HG02571 (cell line): ENCODE results near the gene PSMB11.
A peak's percentile ranks its signal among the peaks of the same experiment; 100 is the strongest.
"Not testable (repeated sequence)": the region's sequence is repeated elsewhere in the genome, so short reads cannot be mapped to it uniquely, and the experiment has no call there.

Experiments
- ATAC-seq: cut with Tn5 transposase; IDR thresholded peaks from one replicate; pipeline ENCODE4 v1.9.1; 2021; ENCODE audit warnings: mild to moderate bottlenecking, moderate library complexity; ENCODE audit not compliant: unreplicated experiment

The PSMB11 gene, protein sequence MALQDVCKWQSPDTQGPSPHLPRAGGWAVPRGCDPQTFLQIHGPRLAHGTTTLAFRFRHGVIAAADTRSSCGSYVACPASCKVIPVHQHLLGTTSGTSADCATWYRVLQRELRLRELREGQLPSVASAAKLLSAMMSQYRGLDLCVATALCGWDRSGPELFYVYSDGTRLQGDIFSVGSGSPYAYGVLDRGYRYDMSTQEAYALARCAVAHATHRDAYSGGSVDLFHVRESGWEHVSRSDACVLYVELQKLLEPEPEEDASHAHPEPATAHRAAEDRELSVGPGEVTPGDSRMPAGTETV

DNA sequence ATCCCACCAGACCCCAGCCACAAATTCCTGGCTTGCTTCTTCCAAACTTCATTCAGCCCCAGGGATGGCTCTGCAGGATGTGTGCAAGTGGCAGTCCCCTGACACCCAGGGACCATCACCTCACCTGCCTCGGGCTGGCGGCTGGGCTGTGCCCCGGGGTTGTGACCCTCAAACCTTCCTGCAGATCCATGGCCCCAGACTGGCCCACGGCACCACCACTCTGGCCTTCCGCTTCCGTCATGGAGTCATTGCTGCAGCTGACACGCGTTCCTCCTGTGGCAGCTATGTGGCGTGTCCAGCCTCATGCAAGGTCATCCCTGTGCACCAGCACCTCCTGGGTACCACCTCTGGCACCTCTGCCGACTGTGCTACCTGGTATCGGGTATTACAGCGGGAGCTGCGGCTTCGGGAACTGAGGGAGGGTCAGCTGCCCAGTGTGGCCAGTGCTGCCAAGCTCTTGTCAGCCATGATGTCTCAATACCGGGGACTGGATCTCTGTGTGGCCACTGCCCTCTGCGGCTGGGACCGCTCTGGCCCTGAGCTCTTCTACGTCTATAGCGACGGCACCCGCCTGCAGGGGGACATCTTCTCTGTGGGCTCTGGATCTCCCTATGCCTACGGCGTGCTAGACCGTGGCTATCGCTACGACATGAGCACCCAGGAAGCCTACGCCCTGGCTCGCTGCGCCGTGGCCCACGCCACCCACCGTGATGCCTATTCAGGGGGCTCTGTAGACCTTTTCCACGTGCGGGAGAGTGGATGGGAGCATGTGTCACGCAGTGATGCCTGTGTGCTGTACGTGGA lies at the start of gene PSMB11:
PSMB11 (plus strand) TSS at position 51 of the 804 bp plus-strand sequence; CDS start at position 65, 14 bp downstream.
- ATAC-seq: no peak

DNA sequence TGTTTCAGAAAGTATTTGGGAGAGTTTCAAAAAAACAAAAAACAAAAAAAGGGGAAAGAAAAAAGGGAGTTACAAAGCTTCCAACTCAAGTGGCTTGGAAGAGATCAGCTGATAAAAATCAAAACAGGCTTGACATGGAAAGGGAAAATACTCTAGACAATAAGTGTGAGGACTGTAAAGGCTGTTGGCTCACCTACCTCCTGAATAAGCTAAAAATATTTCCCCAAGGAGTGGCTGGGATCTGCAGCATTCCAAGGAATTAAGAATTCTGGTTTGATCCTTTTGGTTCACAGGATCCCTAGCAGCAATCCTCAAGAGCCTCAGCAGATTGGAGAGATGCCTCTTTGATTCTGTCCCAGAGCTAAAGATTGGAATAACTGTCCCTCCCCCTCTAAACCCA lies 48.5 kb upstream of the PSMB11 start:
- ATAC-seq: no peak

DNA sequence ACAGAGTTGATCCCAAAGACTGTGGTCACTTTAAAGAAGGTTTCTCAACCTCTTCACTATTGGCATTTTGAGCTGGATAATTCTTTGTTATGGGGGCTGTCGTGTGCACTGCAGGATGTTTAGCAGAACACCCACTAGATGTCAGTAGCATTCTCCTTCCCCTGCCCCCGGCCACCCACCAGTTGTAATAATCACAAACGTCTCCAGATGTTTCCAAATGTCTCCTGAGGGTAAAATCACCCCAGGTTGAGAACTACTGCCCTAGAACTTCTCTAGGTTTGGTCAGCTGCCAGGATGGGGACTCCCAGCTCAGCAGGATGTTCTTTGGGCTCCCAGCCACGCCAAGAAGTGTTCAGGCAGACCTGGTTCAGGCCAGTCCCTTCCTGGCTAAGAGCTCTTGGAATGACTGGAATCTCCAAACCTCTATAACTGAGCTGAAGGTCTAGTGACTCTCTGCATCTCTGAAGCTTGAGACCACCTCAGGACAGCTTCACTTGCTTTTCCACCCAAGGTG lies 47.2 kb upstream of the PSMB11 start:
- ATAC-seq: no peak

DNA sequence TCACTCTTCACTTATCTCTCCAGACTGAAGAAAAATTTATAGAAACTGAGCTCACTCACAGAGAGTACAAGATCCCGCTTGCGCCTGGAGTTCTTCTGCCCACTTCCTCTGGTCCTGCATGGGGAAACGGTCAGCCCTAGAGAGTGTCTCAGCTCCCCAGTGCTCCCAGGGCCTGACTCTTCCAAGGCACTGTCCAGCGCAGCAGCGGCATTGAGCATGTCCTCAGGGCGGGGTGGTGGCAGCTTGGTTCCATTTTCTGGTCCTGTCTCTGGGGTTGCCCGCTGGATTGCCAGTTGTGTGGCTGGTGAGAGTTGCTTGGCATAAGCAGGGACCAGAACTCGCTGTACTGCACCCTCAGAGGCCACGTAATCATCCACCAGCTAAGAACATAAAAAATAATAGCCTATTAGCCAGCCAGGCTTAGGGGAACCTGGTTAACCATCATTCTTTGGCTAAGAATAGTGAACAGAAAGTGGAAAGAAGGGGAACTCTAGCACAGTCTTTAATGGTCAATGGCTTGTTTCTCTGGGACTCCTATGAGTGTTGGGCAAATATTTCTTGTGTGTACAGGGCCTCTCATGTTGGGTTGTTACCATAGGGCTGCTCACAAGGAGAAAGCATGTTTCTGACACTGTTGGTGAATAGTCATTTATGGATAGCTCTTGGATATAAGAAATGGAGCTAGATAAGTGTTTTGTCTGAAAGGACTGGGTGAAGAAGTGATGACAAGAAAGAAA lies 46.0 kb upstream of the PSMB11 start:
- no peak for ATAC-seq

DNA sequence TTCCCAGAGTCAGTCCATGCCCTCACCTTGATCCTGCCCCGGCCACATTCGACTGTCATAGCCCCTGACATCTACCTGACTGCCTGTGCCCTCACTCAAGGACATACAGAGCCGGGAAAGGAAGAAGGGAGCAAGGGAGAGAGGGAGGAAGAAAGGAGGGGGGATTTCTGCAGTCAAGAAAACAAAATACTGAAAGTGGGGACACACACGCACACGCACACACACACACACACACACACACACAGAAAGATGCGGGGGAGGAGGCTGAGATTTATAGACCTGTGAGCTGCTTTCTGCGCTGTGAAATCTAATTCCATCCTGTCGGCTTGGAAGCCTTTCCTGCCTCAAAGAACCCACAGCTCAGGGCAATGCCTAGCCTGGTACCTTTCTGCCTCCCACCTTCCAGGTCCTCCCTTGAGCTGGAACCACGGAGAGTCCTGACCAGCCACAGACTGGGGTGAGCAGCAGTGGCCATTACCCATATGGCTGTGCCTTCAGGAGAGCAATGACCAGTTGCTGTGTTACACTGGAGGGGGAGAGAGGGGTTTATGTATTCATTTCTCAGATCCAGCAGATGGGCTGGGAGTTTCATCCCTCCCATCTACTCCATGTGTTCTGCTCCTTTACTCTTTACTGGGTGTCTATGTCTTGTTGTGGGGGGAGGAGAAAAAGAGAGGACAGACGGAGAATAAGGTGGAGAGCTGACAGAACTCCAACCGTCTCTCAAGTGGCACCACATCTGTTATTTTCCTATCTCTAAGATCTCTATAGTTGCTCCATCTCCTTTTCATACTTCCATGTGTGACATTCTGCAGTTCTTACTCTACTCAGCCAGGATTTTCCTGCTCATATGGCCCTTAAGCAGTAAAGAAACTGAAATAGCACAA lies 45.0 kb upstream of the PSMB11 start:
- no peak for ATAC-seq

- ATAC-seq: no peak
Measured at GRCh38 chr14:22997676-22998323, 44.2 kb upstream of the PSMB11 start.

DNA sequence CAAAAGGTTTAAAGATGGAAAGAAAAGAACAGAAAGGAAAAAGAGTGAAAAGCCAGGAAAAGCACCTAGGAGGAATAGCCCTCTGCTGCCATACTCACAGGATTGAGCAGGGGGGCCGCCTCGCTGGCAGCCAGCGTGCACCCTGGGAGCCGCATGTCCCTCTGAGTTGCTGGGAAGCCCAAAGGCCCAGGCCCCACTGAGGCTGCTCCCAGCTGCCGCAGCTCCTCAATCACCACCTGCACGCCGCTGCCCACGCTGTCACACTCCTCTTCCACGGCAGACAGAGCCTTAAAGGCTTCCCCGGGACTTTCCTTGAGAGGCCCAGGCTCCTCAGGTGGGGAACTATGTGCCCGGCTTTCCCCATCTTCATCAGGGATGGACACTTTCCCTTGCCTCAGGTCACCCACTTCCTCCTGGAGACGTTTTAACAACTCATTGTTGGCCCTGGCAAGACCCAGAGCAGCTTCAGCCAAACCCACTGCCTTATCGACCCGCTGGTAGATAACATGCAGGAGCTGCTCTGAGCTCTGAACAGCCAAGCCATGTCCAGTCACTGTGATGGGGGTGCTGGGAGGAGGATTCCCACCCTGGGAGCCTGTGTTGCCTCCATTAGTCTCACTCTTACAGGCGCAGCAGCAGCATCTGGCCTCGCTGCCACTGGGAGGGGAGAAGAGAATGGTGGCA lies 43.5 kb upstream of the PSMB11 start:
- ATAC-seq: no peak

DNA sequence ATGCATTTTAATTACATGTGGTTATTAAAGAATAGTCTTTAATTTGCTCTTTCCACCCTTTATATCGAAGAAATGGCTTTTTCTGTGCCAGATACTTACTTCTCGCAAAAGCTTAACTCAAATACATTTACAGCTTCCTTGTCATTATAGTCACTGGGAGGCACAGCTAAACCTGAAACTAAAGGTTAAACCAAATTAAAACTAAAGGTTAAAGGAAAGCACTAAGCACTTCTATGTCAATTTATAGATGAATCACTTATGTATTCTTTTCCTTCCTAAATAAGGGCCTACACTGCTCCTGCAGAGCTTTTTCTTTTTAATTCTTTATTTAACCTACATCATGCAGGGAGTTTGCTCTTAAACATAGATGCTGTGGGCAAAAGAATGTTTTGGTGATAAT lies 41.2 kb upstream of the PSMB11 start:
- no peak for ATAC-seq

DNA sequence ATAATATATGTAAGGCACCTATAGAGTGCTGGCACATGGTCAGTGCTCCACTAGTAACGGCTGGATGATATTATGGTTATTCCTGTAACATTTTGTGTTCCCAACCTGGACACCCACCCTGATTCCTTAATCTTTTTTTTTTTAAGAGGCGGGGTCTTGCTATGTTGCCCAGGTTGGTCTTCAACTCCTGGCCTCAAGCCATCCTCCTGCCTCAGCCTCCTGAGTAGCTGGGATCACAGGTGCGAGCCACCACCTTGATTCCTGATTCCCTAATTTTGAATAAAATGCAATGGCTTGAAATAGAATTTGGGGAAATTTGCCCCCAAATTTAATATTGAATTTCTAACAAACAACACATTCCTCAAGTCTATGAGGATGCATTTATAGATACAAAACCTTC lies 39.4 kb upstream of the PSMB11 start:
- ATAC-seq: no peak

- ATAC-seq: not testable (repeated sequence)
Measured at GRCh38 chr14:23004274-23004673, 37.7 kb upstream of the PSMB11 start.

- no peak for ATAC-seq
Measured at GRCh38 chr14:23005451-23006187, 36.4 kb upstream of the PSMB11 start.

DNA sequence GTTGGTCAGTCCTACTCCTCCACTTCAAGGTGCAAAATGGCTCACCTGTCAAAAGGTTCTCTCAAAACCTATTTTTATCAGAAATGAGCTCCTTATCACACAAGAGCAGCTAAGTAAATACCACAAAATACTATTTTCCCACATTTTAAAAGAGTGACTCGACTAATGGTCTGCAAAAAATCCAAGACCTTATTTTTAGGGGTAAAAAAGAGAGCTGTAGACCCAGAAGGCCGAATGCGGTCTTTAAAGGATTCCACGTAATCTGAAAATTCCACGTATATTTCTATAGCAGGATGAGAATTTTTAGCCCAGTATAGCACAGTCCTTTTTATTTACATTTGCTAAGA lies 35.9 kb upstream of the PSMB11 start:
- ATAC-seq: no peak

- peak; percentile 94 for ATAC-seq
Measured at GRCh38 chr14:23006544-23007419, 35.2 kb upstream of the PSMB11 start.

DNA sequence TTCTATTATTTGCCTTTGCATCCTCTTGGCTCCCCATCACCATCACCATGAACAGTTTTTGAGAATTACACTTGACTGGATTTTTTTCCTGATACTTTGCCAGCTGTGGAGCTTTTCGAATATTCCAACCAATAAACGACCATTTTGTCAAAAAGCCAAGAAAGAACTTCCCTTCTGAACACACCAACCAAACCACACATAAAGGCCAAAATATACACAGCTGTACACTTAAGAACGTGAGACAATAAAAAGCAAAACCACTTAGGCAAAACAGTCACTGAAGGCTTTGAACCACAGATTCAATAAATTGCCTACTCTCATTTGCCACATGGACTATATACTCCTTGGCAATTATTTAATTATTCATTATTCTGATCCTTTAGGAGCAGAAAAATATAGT lies 33.2 kb upstream of the PSMB11 start:
- ATAC-seq: no peak

DNA sequence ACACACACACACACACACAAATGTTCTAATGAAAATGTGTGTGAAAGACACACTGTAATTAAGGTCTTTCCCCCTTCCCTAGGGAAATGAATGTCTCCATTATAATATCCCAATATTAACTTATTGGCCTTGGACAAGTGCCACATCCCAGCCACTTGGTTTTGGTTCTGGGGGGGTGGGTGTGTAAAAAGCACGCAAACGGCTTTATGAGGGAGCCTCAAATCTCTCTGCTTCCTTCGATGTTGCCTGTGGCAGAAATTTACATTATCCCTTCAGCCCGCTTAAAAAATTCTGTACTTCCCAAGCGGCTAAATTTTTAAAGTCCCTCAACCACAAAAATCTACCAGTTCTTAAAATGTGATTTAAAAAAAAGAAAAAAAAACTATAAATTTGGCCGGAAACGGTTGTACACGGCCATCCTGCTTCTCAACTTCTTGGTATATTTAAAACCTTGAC lies 32.5 kb upstream of the PSMB11 start:
- no peak for ATAC-seq

- ATAC-seq: no peak
Measured at GRCh38 chr14:23009939-23010726, 31.9 kb upstream of the PSMB11 start, which contains the start of gene C14orf93. C14orf93 (minus strand) TSS chr14:23010143; CDS start chr14:22999023, 11,120 bp downstream.
